Ovary (tissue), 9 donors: ENCODE data around the gene STK16. TPM values are rescaled to one million over a fixed set of nuclear protein-coding genes. Genes with fewer than 3 reads are reported as not detected.
A peak's percentile ranks its signal among the peaks of the same experiment; 100 is the strongest.

Experiments
- DNase-seq, 5 donors: peaks; one replicate each; pipeline ENCODE4 v3.0.0-alpha.2; 2019 to 2020
- H3K27ac ChIP-seq, 2 donors: fragments of 200-600 bp; one replicate each; pipeline versions ENCODE4 v1.5.1 to v1.8.0; 2019 to 2022
- H3K27me3 ChIP-seq: fragments of 200-600 bp; one replicate; pipeline ENCODE4 v1.8.0; 2022
- H3K36me3 ChIP-seq: fragments of 200-600 bp; sonication (generic); one replicate; pipeline ENCODE4 v1.5.1; 2019
- H3K4me1 ChIP-seq: one replicate; pipeline ENCODE4 v1.8.1; 2013; ENCODE audit warnings: mild to moderate bottlenecking, moderate library complexity; ENCODE audit not compliant: insufficient read depth
- H3K4me3 ChIP-seq: fragments of 200-600 bp; sonication (generic); one replicate; pipeline ENCODE4 v1.5.1; 2017
- H3K9me3 ChIP-seq, 2 donors: fragments of 200-600 bp in 1 of 2; sonication (generic) in 1 of 2; one replicate each; pipeline versions ENCODE4 v1.5.1 to v1.8.1; 2013 to 2019; ENCODE audit warnings: mild to moderate bottlenecking in 1 of 2, moderate library complexity in 1 of 2
- EP300 ChIP-seq: sonication (generic); formaldehyde crosslinking; IDR thresholded peaks from one replicate; pipeline ENCODE4 v1.6.1; 2017; ENCODE audit warnings: antibody characterized with exemption
- POLR2A ChIP-seq: fragments of 450-650 bp; IDR thresholded peaks from one replicate; pipeline ENCODE4 v1.6.1; 2017; ENCODE audit warnings: antibody characterized with exemption, mild to moderate bottlenecking, moderate library complexity
- WGBS, 3 donors: extraction: QIAGEN DNeasy Blood & Tissue Kit in 1 of 3; methylation state at CpG; one replicate each; pipeline versions ENCODE4 v1.1.5 to v1.1.7; 2013 to 2017; 5-methylcytosine and 5-hydroxymethylcytosine counted together
- intact Hi-C, 4 donors: fragments of 100-400 bp; cut with DNase I; formaldehyde crosslinking; loops; one replicate each; pipeline versions ENCODE4 v1.11.0 to v1.15.1; 2022 to 2023
- polyA plus RNA-seq, 2 donors: library from polyadenylated mRNA; stranded (reverse); fragments of 200-250 nt in 1 of 2; fragments of 350-450 nt in 1 of 2; fragmentation: Illumina TruSeq in 1 of 2; extraction: RNeasy Lipid Tissue Mini Kit (QIAGEN cat#74804) in 1 of 2; gene quantifications; one replicate each; pipeline ENCODE4 v1.2.3, GENCODE V29; 2013 to 2014
- total RNA-seq, 7 donors: library from RNA; depleted of rRNA in 2 of 7; stranded (reverse); fragments of >200 nt in 2 of 7; fragmentation: NEBNext Ultra II Directional in 3 of 7; extraction: Animal tissue kit (Norgen Biotek cat#: 25700) in 3 of 7; gene quantifications; one replicate each; pipeline versions ENCODE4 v1.1.0 to v1.2.4, GENCODE V29; 2016 to 2023
- TF ChIP-seq, protein P1 (sequence below), 3 donors: fragments of 450-650 bp in 2 of 3; fragments of 200-600 bp in 1 of 3; IDR thresholded peaks; one replicate each; pipeline versions ENCODE4 v1.5.1 to v1.8.0; 2016 to 2022; ENCODE audit warnings: antibody characterized with exemption in 3 of 3, mild to moderate bottlenecking in 1 of 3
- donor health status: DM: no; HTN: no; CAD: no; lungs with moderate emphysema.
- donor health status: DM: no; HTN: no; CAD: no.
- donor health status: Bipolar disorder and iron deficiency.
- donor health status: DM: yes; HTN: yes; CAD: no.
- donor health status: DM: no; HTN: no; CAD: no.
- donor health status: DM: yes; HTN: yes; CAD: no.

Gene STK16
- total and polyA plus RNA-seq, 9 donors: 12.4 to 29.4 (median 18.8) TPM

DNA sequence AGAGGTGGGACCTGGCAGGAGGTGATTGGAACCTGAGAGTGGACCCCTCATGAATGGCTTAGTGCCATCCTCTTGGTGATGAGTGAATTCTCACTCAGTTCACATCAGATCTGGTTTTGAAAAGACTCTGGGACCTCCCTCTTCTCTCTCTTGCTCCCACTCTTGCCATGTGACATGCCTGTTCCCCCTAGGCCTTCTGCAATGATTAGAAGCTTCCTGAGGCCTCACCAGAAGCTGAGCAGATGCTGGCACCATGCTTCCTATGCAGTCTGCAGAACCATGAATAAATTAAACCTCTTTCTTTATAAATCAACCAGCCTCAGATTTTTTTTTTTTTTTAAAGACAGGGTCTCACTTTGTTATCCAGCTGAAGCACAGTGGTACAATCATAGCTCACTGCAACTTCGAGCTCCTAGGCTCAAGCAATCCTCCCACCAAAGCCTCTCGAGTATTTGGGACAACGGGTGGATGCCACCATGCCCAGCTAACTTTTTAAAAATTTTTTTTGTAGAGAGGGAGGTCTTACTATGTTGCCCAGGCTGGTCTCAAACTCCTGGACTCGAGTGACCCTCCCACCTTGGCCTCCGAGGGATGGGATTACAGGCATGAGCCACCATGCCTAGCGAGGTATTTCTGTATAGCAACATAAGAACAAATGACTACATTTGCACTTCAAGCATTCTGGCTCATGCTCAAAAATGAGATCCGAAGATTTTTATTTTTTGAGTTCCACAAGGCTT is 40.7 kb upstream of the STK16 start:
- H3K4me1 ChIP-seq: peaks cover 4% of the 10 kb centered on the region
- no peaks in the 10 kb centered on the region for H3K9me3 ChIP-seq
- H3K36me3 ChIP-seq: no peaks in the 10 kb centered on the region
- H3K27me3 ChIP-seq: no peaks in the 10 kb centered on the region
- 61 to 69% (median 64%) methylated on average over 7 of the region's 7 CpGs for WGBS, 3 donors
- no peak for DNase-seq
- TF ChIP-seq, protein P1, sequence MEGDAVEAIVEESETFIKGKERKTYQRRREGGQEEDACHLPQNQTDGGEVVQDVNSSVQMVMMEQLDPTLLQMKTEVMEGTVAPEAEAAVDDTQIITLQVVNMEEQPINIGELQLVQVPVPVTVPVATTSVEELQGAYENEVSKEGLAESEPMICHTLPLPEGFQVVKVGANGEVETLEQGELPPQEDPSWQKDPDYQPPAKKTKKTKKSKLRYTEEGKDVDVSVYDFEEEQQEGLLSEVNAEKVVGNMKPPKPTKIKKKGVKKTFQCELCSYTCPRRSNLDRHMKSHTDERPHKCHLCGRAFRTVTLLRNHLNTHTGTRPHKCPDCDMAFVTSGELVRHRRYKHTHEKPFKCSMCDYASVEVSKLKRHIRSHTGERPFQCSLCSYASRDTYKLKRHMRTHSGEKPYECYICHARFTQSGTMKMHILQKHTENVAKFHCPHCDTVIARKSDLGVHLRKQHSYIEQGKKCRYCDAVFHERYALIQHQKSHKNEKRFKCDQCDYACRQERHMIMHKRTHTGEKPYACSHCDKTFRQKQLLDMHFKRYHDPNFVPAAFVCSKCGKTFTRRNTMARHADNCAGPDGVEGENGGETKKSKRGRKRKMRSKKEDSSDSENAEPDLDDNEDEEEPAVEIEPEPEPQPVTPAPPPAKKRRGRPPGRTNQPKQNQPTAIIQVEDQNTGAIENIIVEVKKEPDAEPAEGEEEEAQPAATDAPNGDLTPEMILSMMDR (IDR thresholded peaks at IDR 0.05): no peak
- TF ChIP-seq POLR2A (no peak), EP300 (no peak)
- H3K27ac ChIP-seq: no peak overlapping the region
- intact Hi-C loops: no loop called here
- H3K4me3 ChIP-seq: no peak overlapping the region

DNA sequence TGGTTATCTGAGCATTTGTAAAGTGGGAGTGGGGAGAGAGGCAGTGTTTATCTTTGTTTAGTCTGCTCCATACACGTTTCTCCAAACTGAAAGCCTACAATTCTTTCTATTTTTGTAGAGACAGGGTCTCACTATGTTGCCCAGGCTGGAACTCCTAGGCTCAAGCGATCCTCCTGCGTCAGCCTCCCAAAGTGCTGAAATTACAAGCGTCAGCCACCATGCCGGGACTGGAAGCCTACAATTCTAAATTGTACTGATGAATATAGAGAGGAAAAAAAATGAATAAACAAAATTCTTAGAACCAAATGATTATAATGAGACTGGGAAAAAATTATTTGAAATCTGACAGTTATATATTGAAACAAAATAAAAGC is 40.1 kb upstream of the STK16 start:
- WGBS, 3 donors: 64 to 73% (median 64%) methylated on average over 5 of the region's 5 CpGs
- Histone ChIP-seq H3K27ac (no peak overlapping the region), H3K36me3 (no peaks in the 10 kb centered on the region), H3K9me3 (no peaks in the 10 kb centered on the region), H3K4me1 (peaks cover 4% of the 10 kb centered on the region), H3K4me3 (no peak overlapping the region), H3K27me3 (no peaks in the 10 kb centered on the region)
- no peak for DNase-seq
- TF ChIP-seq EP300: no peak
- TF ChIP-seq, protein P1 (IDR thresholded peaks at IDR 0.05): no peak
- intact Hi-C loops: no loop called here

DNA sequence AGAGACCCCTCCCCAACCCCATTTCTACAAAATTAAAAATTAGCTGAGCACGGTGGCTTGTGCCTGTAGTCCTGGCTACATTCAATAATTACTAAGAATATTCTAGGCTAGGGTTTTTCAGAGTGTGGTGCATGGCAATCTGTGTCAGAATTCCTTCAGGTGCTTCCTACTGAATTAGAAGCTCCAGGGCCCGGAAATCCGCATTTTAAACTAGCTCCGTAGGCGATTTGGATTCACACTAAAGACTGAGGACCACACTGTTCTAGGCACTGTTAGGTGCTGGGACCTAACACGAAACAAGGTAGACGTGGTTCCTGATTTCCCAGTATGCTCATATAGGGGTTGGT is 39.3 kb upstream of the STK16 start:
- Histone ChIP-seq H3K27ac (peak overlapping the region; percentile 89 to 99), H3K4me3 (peak overlapping the region; percentile 75), H3K27me3 (no peaks in the 10 kb centered on the region), H3K4me1 (peaks cover 4% of the 10 kb centered on the region), H3K9me3 (no peaks in the 10 kb centered on the region), H3K36me3 (no peaks in the 10 kb centered on the region)
- 11 to 22% (median 18%) methylated on average over 7 of the region's 7 CpGs for WGBS, 3 donors
- DNase-seq: no peak
- intact Hi-C loops: no loop called here
- no peak for TF ChIP-seq EP300
- TF ChIP-seq, protein P1 (IDR thresholded peaks at IDR 0.05): no peak
- no peak for TF ChIP-seq POLR2A

DNA sequence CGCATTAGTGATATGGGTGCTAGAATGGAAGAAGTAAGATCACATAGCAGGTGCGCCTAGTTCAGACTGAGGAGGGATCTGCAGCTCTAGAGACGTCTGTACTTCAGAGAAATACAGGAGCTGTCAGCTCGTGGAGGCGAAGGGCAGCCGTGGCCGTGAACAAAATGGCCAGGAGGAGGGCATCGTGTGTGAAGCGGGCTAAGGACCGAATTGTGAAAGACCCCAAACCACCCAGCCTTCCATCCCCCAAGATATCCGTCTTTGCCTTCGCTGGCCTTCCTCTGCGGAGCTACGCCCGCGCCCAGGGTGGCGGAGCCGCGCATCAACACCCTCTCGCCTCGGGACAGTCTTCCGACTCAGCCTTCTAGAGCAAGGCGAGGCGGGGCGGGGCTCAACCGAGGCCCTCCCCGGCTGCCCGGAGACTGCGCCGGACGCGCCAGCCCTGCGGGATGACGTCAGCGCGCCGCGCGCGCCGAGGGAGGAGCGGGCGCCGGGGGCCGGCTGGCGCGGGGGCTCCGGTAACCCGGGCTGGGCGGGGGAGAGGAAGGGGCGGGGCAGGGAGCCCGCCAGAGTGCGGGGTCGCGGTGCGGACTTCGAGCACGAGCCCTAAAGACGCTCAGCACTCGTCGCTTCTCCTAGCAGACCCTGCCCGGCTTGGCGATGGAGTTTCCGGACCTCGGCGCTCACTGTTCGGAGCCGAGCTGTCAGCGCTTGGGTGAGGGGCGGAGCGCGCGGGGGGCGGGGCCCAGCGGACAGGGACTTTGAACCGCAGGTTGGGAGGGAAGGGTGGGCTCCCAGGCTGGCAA is 38.7 kb upstream of the STK16 start, which contains the start of gene ZFAND2B:
Gene ZFAND2B (plus strand): TSS at position 455 of the 806 bp plus-strand sequence. CDS start 206 bp downstream, at position 661.
- Histone ChIP-seq H3K9me3 (no peaks in the 10 kb centered on the region), H3K4me3 (peak within 1 kb of the TSS; percentile 75), H3K36me3 (no peaks in the 10 kb centered on the region), H3K27ac (peak within 1 kb of the TSS; percentile 89 to 99), H3K4me1 (peaks cover 4% of the 10 kb centered on the region), H3K27me3 (no peaks in the 10 kb centered on the region)
- intact Hi-C loops: no loop called here
- peak; percentile 95 to 97 (median 95) for DNase-seq
- 1% methylated on average over 52 to 76 of the region's 76 CpGs for WGBS, 3 donors
- TF ChIP-seq EP300 (no peak), POLR2A (peak; percentile 96)
- TF ChIP-seq, protein P1 (IDR thresholded peaks at IDR 0.05): peak in 2 of 3 donors; percentile 27 to 29
